PC-3 (cell line): ENCODE results near the gene SLC26A1. TPM values are rescaled to one million over a fixed set of nuclear protein-coding genes. Genes with fewer than 3 reads are reported as not detected.

Source experiments
- ATAC-seq: fragments of 200-7000 bp; cut with Tn5 transposase; 2 replicates; pipeline ENCODE4 v1.9.1; 2020; ENCODE audit warnings: mild to moderate bottlenecking, moderate library complexity
- BruUV-seq: library from RNA; stranded (reverse); fragments of 400-500 nt; replicated peaks from 2 replicates; lab custom pipeline; 2021; lab: Mats Ljungman, UMichigan
- CTCF ChIA-PET: fragments of 300-600 bp; sonication (Branson Sonifier 250); formaldehyde crosslinking; loops from one replicate; lab custom pipeline; 2022; ENCODE audit warnings: antibody characterized with exemption; lab: Charles Lee
- POLR2A ChIA-PET: fragments of 300-600 bp; sonication (Branson Sonifier 250); formaldehyde crosslinking; loops from one replicate; lab custom pipeline; 2022; ENCODE audit warnings: antibody characterized with exemption; ENCODE audit not compliant: unreplicated experiment; lab: Charles Lee
- DNase-seq: peaks from one replicate; pipeline ENCODE4 v3.0.0-alpha.2; 2015
- H2AFZ ChIP-seq: fragments of 300-600 bp; sonication (generic); 2 replicates; pipeline ENCODE4 v1.6.0; 2016; ENCODE audit warnings: antibody characterized with exemption, low read length
- H3F3A ChIP-seq: fragments of 300-600 bp; sonication (generic); one replicate; pipeline ENCODE4 v1.6.0; 2017; ENCODE audit warnings: antibody characterized with exemption, low read length, control low read depth, mild to moderate bottlenecking; ENCODE audit not compliant: unreplicated experiment
- H3K27ac ChIP-seq: fragments of 300-600 bp; sonication (generic); 2 replicates; pipeline ENCODE4 v1.5.1; 2016; ENCODE audit warnings: mild to moderate bottlenecking, low read length
- H3K27me3 ChIP-seq: fragments of 300-600 bp; sonication (generic); 2 replicates; pipeline ENCODE4 v1.6.1; 2016; ENCODE audit warnings: low read length, mixed read lengths
- H3K36me3 ChIP-seq: fragments of 300-600 bp; sonication (generic); 2 replicates; pipeline ENCODE4 v1.6.1; 2016; ENCODE audit warnings: low read depth, mixed run types, low read length, mixed read lengths
- H3K4me1 ChIP-seq: fragments of 300-600 bp; sonication (generic); 2 replicates; pipeline ENCODE4 v1.5.1; 2016; ENCODE audit warnings: low read length; ENCODE audit not compliant: insufficient read depth
- H3K4me2 ChIP-seq: fragments of 300-600 bp; sonication (generic); 2 replicates; pipeline ENCODE4 v1.6.0; 2016; ENCODE audit warnings: low read length
- H3K4me3 ChIP-seq: fragments of 300-600 bp; sonication (generic); 2 replicates; pipeline ENCODE4 v1.5.1; 2016; ENCODE audit warnings: mild to moderate bottlenecking, low read length, mixed read lengths
- H3K79me2 ChIP-seq: fragments of 300-600 bp; sonication (generic); 2 replicates; pipeline ENCODE4 v1.6.1; 2017; ENCODE audit warnings: low read length, mixed read lengths
- H3K9ac ChIP-seq: fragments of 300-600 bp; sonication (generic); 2 replicates; pipeline ENCODE4 v1.6.0; 2016; ENCODE audit warnings: mild to moderate bottlenecking, low read length
- H3K9me2 ChIP-seq: fragments of 300-600 bp; sonication (generic); replicated peaks from 2 replicates; pipeline ENCODE4 v1.6.1; 2016; ENCODE audit warnings: mixed run types, low read length, mixed read lengths
- H3K9me3 ChIP-seq: fragments of 300-600 bp; sonication (generic); 2 replicates; pipeline ENCODE4 v1.6.1; 2016; ENCODE audit warnings: low read length, mixed read lengths
- H4K20me1 ChIP-seq: fragments of 300-600 bp; sonication (generic); 2 replicates; pipeline ENCODE4 v1.6.1; 2016; ENCODE audit warnings: low read length, mixed read lengths
- EZH2 ChIP-seq: fragments of 300-600 bp; sonication (generic); IDR thresholded peaks from one replicate; pipeline ENCODE4 v1.6.1; 2017; ENCODE audit warnings: antibody characterized with exemption, mild to moderate bottlenecking, low read length; ENCODE audit not compliant: unreplicated experiment
- EZH2phosphoT487 ChIP-seq: fragments of 300-600 bp; sonication (generic); IDR thresholded peaks from 2 replicates; pipeline ENCODE4 v1.6.1; 2018; ENCODE audit warnings: mild to moderate bottlenecking, antibody characterized with exemption, low read length, borderline replicate concordance
- intact Hi-C: fragments of 100-400 bp; cut with micrococcal nuclease; formaldehyde crosslinking; loops from 2 replicates; pipeline ENCODE4 v1.9.0; 2023
- total RNA-seq: library from RNA; depleted of rRNA; stranded (reverse); fragments of >200 nt; gene quantifications from 2 replicates; pipeline ENCODE4 v1.2.3, GENCODE V29; 2014
- TF ChIP-seq, protein P1 (sequence below): fragments of 300-600 bp; sonication (generic); conservative IDR thresholded peaks from 2 replicates; pipeline ENCODE4 v1.5.1; 2017; ENCODE audit warnings: antibody characterized with exemption, low read depth, mild to moderate bottlenecking, low read length

Gene SLC26A1
- total RNA-seq, 1 experiment from 2014 or later, result not detected

DNA sequence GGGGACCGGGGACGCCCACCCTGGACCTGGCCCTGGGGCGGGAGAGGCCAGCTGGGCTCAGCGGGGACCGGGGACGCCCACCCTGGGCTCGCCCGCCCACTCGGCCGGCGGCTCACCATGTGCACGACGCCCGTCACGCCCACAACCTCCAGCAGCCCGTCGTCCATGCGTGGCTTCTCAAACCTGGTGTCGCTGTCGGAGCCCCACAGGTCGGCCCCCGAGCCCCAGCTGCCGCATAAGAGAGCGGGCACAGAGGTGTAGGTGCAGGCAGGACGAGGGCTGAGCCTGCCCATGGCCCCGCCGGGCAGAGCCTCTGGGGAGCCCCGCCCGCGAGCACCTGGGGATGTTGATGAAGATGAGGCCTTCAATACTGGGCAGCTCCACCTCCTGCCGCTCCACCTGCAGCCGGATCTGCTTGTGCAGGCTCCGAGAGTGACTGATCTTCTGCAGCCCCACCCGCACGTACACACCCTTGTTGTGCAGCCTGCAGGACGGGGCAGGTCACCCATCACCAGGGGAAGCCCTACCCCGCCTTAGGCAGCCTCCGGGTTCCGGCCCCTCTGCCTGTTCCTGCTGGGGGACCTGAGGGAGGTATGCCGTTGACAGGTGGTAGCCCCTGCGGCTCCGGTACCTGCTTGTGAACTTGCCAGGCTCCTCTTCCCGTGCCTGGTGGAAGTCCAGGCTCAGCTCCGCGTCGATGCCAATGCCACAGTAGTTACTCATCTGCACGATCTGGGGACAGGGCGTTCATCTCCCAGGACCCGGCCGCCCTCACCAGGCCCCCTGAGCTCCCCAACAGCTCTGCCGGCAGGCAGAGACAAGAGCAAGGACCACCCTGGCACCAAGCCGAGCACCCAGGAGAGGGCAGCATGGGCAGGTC, 31.6 kb downstream of the SLC26A1 start:
- no peaks in the 10 kb centered on the region for H3F3A ChIP-seq
- DNase-seq (no peak), ATAC-seq (peak; percentile 51)
- BruUV-seq, result no TSS peak
- ChIA-PET CTCF (no interaction called here), POLR2A (no interaction called here)
- no peak overlapping the region for H3K4me2 ChIP-seq
- H3K27me3 ChIP-seq, result no peaks in the 10 kb centered on the region
- H3K27ac ChIP-seq, result no peak overlapping the region
- no peaks in the 10 kb centered on the region for H3K9me3 ChIP-seq
- H3K4me3 ChIP-seq, result no peak overlapping the region
- H3K9ac ChIP-seq, result no peak overlapping the region
- no peaks in the 10 kb centered on the region for H3K4me1 ChIP-seq
- H3K36me3 ChIP-seq, result no peaks in the 10 kb centered on the region
- H2AFZ ChIP-seq, result no peak overlapping the region
- intact Hi-C loops, result no loop called here
- H4K20me1 ChIP-seq, result no peaks in the 10 kb centered on the region
- TF ChIP-seq, protein P1, sequence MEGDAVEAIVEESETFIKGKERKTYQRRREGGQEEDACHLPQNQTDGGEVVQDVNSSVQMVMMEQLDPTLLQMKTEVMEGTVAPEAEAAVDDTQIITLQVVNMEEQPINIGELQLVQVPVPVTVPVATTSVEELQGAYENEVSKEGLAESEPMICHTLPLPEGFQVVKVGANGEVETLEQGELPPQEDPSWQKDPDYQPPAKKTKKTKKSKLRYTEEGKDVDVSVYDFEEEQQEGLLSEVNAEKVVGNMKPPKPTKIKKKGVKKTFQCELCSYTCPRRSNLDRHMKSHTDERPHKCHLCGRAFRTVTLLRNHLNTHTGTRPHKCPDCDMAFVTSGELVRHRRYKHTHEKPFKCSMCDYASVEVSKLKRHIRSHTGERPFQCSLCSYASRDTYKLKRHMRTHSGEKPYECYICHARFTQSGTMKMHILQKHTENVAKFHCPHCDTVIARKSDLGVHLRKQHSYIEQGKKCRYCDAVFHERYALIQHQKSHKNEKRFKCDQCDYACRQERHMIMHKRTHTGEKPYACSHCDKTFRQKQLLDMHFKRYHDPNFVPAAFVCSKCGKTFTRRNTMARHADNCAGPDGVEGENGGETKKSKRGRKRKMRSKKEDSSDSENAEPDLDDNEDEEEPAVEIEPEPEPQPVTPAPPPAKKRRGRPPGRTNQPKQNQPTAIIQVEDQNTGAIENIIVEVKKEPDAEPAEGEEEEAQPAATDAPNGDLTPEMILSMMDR, result no peak
- no peak for TF ChIP-seq EZH2
- TF ChIP-seq EZH2phosphoT487, result no peak
- H3K79me2 ChIP-seq, result no peaks in the 10 kb centered on the region
- H3K9me2 ChIP-seq, result no peaks in the 10 kb centered on the region

DNA sequence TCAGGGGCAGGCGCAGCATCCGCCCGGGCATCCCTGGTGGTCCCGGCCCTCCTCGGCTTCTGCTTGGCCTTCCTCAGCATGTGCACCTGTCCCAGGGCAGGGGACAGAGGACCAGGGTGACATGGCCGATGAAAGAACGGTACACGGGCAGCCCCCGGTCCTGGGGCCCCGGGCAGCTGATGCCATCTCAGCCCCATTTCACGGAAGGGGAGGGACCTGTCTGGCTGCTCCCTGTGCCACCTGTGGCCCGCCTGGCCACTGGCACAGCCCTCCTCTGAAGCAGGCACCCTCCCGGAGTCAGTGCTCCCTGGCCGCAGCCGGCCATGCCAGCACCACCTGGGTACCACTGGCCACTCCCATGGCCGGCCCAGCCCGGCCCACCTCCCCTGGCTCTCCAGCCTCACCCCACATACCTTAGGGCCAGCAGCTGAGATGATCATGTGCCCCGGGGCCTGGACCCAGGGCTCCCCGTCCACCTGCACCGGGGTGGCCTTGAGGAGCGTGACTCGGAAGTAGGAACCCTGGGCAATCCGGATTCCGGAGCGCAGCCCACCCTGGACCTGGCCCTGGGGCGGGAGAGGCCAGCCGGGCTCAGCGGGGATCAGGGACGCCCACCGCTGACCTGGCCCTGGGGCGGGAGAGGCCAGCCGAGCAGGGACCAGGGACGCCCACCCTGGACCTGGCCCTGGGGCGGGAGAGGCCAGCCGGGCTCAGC, 32.4 kb downstream of the SLC26A1 start:
- H2AFZ ChIP-seq, result no peak overlapping the region
- H3K4me1 ChIP-seq, result no peaks in the 10 kb centered on the region

More for the DNA sequence above, 32.4 kb downstream of the SLC26A1 start:
- Histone ChIP-seq H4K20me1 (no peaks in the 10 kb centered on the region), H3F3A (no peaks in the 10 kb centered on the region), H3K9me3 (no peaks in the 10 kb centered on the region), H3K27ac (no peak overlapping the region), H3K79me2 (no peaks in the 10 kb centered on the region), H3K27me3 (no peaks in the 10 kb centered on the region), H3K36me3 (no peaks in the 10 kb centered on the region), H3K4me3 (no peak overlapping the region), H3K9ac (no peak overlapping the region), H3K4me2 (no peak overlapping the region), H3K9me2 (no peaks in the 10 kb centered on the region)
- POLR2A ChIA-PET, result no interaction called here
- no peak for TF ChIP-seq EZH2phosphoT487
- TF ChIP-seq, protein P1, result no peak
- no peak for TF ChIP-seq EZH2
- BruUV-seq, result no TSS peak
- CTCF ChIA-PET, result no interaction called here
- DNase-seq (no peak), ATAC-seq (no peak)
- intact Hi-C loops, result no loop called here
